Inflammatory macrophage (primary cell): ENCODE data around the gene CBX4.

ENCODE experiments used
- DNase-seq, 2 donors: peaks; one replicate each; pipeline ENCODE4 v3.0.0-alpha.2; 2020 to 2022

The CBX4 gene

DNA sequence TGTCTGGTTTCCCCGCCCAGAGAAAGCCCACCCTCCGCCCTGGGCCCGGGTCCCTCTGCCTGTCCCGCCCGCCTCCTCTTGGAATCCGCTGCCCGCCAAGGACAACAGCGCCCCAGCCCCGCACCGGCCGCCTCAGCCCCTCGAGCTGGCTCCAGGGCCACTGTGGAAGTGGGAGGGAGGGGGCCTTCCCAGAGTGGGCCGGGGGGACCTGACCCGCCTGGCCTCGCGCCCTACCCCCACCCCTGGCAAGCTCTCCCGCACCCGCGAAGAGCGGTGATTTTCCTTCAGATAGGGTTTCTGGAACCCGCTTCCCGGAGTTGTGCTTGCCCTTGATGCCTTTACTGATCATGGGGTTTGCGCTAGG, 40.1 kb downstream of the CBX4 start:
- no peak for DNase-seq

DNA sequence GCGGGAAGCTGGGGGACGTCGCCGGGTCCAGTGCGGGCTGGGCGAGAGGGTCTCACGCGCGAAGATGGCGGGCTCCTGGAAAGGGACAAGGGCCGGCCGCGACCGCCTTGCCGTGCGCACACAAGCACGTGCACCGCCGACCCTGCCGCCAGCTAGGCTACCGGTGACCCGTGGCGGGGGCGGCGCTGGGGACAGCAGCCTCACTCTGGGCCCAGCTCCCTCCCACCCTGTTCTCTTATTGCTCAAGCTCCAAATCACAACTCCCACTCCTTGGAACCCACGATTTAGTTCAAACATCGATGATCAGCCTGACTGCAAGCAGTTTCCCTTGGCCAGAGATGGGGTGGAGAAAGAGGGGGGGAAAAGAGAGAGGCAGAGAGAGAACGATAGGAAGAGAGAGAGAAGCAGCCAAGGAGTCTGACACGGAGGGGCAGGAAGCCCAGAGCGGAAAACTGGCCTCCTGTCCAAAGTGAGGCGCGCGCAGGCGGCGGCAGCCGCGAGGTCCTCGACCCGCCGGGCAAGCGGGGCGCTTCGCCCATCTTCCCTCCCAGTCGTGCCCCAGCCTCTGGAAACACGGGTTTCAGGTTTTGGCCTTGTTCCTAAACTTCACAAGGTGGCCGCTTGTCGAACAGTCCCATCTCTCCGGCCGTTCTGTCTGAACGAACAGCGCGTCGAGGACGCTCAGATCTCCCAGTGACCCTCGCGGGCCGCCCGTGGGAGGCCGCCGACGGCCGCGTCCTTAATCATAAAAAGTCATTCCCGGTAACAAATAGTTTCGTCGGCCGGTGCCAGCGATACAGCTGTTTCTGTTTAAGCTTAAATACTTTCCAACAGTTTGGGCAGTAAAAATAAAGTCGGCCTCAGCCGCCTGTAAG, 40.7 kb downstream of the CBX4 start:
- no peak for DNase-seq

DNA sequence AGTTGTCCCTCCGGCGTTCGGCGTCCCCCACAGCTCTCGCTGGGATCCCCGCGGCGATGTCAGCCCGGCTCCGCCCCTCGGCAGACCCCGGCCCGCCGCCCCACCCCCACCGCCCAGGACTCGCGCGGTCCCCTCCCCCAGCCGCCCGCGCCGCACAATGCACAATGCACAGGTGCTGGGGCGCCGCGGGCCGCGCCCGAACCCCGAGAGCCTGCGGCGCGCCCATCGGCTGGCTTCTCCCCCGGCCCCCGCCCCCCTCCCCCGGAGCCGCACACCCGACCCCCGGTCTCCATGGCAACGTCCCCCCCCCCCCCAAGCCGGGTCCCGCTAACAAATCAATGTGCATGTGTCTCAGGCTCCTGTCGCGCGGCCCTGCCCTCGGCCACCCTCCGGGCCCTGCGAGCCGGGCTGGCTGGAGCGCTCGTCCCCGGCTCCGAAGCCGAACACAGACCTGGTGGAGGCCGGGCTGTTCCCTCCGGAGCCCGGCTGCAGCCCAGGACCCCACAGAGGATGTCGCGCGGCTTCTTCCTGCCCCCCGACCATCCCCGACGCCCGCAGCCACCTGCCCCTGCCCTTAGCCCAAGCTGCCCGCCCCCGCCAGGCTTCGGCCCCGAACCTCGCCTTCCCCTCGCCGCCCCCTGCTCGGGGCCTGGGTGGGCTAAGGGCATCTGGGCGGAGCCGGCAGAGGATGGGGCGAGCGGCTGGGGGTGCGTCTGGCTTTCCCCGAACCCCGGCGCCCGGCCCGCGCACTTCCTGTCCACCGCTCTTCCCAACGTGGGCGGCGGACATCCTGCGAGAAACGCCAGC, 41.5 kb downstream of the CBX4 start:
- no peak for DNase-seq

DNA sequence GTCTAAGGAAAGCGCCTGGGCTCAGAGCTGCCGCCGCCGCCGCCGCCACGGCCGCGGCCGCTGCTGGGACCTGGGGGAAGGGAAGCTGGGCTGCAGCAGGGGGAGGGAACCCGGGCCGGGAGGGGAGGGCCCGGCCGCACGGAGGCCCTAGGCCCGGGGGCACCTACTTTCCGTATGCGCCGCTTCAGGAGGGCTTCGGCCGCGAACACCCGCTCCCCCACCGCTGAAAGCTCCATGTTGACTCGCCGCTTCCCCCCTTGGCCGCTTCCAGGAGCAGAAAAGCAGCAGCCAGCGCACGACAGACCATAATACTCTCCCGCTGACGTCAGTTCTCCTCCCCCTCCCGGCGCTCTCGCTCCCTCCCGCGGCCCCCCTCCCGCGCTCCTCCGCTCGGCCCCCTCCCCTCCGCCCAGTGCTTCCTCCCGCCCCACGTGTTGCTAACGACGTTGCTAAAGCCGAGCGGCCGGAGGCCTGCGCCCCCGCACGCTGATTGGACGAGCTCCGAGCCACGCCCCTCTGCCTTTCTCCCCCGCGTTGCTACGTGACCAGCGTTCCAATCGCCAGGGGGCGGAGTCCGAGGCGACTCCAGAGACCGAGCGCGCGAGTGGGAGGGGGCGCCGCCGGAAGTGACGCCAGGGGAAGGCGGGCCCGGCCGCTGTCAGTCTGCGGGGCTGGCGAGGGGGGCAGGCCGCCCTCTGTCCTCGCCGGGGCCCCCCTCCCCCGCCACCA, 42.3 kb downstream of the CBX4 start, which contains the start of gene CBX8:
Gene CBX8 (minus strand): TSS at position 315 of the 729 bp plus-strand sequence. CDS start 79 bp downstream, at position 236.
- DNase-seq = peak; percentile 100

DNA sequence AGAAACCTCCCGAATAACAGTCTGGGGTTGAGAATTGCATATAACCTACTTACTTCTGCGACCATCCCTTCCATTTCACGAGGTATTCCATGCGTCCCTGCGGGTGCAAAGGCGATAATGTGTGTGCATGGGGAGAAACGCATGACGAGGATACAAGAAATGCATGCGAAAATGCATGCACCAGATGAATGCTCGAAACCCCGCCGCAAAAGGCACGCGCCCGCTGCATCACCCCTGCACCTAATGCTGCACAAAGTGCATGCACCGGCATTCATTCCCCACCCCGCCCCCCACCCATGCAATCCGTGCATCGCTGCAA, 42.8 kb downstream of the CBX4 start:
- DNase-seq = no peak

DNA sequence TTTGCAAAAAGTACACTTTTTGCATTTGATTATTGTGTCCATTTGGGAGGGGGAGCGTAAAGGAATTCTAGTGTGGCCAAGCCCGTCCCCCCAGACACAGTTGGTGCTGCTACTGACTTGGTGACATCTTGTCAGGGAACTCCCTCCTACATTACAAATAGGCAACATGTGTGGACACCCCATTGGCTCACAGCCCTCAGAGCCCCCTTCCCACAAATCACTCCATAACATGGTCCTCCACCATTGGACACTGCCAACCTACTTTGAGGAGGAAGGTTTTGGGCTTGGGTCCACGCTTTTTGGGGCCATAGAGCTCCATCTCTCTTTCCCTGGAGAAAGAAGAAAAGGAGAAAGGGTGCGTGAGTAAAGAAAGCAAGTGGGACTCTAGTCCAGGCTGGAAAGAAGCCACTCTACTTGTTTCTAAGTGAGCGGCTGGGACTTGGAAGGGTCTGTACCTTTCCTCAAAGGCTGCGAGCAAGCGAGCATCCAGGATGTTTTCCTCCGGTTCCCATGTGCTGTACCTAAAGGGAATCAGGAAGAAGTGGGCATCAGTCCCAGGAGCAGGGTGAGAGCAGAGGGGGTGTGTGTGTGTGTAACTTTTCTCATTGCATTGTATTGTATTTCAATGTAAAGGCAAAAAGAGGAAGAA, 43.3 kb downstream of the CBX4 start:
- peak; percentile 41 to 52 for DNase-seq

DNA sequence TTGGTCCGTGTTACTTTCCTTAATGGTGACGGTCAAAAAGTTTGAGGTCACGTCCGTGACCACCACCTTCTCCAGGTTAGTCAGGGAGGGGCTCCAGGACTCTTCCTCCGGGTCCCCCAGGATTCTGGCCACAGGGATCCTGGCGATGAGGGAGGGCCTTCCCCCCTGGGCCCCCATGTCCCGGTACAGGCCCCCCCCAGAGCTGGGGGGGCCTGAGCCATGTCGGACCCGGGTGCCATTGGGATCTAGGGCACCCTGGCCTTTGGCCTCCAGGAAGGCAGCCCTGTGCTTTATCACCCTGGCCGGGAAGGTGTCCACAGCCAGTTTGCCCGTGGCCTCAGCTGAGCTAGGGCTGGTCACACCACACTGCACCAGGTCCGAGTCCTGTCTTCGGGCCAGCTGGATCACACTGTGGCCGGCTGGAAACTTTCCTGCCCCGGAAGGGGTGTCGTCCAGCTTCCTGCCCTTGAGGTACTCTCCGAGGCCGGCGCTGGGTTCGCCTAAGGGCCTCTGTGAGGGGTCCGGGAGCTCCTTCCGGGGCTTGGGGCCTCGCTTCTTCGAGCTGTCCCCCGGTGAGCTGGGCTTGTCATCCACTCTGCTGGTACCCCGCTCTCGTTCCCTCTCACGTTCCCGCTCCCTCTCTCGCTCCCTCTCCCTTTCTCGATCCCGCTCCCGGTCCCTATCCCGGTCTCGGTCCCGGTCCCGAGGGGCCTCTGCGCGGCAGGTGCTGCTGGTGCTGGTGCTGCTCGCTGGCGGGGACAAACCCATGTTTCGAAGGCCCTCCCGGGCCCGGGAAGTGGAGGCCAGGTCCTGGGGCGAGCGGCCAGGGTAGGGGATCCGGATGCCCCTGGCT, 44.4 kb downstream of the CBX4 start:
- DNase-seq = no peak

DNA sequence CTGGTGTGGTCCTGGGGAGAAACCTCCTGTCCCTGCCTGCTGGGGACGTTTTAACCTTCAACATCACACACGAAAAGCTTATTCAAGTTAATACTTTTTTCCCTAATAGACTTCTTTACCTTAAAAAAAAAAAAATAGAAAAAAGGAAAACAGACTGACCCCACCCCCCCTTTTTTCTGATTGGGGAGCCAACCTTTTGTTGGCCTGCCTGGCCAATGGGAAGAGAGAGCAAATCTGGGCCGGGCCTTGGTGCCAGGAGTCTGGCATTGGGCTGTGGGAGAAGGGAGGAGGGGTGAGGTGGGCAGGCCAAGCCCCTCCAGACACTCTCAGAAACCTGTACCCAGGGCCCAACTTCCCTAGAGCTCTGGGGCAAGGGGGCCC, 45.3 kb downstream of the CBX4 start:
- no peak for DNase-seq

DNA sequence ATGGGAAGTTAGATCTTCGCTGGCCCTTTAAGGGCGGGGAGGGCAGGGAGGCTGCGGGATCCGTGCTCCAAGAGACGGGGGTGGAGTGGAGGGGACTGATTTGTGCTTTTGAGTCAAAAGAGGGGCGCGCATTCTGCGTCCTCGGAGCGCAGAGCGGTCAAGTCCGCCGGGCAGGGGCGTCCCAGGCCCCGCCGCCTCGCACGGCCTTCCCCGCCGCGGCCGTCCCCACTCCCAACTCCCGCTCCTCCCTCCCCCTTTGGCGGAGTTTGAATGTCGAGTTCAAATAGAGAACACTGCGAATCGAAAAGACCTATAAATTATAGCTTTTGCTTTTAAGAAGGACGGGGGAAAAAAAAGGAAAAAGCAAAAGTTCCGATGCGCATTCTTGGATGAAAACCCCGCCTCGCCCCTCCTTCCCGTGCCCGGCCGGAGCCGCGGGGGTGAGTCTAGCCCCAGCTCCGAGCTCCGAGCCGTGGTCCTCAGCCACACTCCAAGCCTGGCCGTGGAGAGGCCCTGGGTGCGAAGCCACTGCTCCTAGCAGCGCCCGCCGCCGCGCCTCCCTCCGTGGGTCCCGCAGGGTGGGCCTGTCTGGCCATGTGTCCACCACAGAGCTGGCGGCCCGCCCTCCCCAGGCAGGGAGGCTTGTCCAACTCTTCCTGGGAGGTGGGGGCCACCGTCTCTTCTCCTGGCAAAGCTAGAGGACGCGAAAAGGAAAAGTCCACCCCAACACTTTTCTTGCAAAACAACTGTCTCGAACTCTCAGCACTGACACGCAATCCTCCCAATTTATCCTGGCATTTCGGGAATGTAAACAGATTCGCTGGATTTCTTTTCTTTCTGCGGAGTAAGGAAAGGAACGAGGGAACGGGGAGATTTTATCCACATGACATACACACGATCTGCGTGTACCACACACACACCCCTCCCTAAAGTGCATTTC, 46.0 kb downstream of the CBX4 start:
- no peak for DNase-seq

DNA sequence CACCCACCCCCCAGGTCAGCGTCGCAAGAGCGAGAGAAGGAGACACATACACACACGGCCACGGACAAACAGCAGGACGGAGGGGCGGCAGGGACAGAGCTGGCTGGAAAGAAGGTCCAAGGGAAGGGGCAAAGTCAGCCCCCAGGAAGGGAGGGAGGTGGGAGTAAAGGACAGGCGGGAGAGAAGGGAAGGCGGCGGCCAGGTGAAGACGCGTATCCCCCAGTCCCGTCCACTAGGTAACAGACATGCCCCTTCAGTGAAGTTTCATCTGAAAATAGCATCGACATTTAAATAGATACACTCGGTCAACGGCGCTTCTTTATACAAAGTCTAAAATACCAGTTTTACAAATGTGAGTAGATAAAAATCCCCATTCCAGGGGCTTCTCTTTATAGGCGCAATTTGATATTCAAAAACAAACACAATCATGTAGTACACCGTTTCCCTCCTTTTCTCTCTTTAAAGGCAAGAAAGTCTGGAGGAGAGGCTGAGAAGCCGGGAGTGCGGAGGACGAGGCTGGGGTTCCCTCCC, 46.8 kb downstream of the CBX4 start:
- DNase-seq = no peak

DNA sequence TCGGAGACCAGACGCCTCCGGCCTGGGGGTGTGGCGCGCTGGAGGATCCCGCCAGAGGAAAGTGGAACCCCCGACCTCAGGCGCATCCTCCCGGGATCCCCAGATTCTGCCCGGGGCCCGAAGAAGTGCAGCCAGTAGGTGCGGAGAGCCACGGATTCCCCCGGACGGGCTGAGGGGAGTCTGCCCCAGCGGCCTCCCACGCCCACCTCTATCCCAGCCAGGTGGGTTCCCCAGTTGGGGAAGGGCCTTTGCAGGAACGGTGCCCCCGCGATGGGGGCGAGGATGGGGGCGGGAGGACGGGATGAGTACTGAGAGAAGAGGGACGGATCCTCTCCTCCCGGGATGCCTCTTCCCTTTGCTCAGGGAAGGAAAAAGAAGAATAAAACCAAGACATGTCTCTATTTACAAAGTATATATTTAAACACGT, 47.5 kb downstream of the CBX4 start:
- DNase-seq = no peak

DNA sequence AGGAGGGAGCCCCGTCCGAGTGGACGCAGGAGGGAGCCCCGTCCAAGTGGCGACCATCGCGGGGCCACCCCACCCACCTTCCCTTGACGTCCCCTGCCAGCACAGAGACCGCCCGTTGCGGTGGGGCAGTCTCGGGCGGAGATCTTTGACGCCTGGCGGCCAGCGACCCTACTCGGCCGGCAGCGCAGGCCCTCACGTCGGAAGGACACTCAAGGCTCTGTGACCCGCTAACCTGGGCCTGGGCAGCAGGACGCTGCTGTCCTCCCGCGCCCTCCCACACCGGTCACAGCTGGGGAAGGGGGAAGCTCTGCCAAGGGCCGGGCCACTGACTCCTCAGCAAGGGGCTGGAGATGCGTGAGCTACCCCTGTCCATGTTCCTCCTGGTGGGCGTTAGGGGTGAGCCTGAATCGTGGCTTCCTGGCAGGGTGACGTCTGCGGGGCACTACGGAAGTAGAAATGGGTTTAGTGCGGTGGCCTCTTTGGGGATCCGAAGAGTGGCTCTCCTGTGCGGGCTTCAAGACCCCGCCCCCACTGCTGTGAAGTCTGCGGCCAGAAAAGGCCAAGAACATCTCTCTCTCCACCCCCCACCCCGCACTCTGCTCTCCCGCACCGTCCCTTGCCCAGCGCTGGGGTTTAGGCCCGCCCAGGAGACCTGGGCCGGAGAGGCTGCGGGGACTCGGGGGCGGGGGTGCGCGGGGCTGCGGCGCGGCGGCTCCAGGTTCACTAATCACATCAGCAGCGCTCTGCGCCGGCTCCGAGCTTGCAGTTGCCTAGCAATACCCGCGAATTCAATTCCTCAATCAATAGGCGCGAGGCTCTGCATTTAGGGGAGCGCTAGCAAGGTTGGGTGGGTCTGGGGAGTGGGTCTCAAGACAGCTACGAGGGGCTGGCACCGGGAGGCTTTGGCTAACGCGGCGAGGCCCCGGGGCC, 48.2 kb downstream of the CBX4 start:
- DNase-seq = no peak

DNA sequence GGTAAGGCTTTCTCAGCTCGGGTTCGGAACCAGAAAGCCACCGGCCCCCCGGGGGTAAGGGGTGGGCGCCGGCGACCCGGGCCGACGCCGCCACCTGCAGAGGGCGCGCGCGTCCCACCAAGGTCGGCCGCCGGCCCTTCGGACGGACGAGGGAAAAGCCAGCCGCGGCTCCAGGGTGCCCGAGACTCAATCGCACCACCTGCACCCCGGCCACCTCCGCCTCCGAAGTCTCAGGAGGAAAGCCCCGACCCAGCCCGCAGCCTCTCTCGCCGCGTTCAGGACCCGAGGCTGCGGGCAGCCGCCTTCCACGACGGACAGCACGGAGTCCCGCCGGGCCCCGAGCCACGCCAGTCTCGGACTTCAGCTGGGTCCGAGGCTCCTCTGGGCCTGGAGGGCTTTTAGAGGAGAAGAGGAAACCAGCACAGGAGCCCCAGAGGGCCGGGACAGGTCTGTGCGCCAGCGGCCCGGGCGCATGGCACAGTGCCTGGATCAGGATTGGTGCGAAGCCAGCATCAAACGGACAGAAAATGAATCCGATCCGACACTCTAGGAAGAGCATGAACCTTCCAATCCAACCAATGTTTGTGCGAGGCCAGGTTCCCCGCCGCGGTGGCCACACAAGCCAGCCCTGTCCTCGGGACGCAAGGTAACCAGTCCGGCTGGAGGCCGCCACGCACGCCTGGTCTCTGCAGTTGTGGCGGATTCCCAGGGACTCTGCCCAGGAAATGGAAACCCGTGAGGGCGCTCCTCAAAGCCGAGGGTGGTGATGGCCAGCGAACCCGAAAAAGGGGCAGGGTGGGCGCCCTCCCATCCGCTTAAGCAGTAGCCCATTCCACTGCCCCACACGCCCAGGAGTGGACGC, 49.1 kb downstream of the CBX4 start:
- peak in 1 of 2 donors; percentile 35 for DNase-seq

DNA sequence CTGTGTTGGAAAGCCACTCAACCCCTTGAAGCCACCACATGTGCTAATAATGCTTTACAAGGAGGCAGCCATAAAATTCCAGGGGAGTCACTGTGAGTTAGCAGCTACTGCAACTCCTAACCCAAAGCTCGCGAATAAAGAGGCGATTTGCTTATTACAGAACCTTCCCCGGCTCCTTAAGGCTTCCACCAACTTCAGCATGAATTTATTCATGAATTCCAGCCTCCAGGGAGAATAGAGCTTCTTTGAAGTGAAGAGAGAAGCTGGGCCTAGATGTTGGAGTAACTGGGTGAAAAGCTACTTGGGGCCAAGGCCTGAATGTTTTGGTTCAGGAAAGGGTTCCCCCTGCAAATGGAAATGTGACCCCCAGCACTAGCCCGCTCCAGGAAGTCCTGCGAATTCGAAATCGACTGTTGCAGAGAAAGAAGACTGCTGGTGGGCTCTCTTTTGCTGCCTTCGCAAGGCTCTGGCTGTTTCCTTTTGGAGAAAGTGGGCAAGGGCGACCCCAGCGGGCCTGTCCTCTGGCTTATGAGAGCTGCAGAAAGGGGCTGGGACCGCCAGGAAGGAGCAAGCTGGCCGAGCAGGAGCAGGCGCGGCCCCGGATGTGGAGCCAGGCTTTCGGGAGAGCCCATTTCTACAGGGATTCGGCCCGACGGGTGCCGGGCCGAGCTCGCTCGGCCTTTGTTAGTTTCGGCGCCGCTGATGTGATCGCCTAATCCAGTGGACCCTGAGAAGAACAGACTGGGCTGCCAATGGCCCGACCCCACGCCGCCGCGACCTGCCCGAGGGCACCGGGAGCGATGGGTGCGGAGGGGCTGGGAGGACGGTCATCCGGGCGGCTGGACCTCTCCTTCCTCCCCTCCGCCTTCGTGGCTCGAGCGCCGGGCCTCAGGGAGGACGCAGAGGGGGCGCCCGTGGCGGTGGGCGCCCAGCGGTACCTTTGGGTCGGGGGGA, 50.0 kb downstream of the CBX4 start:
- DNase-seq = no peak

DNA sequence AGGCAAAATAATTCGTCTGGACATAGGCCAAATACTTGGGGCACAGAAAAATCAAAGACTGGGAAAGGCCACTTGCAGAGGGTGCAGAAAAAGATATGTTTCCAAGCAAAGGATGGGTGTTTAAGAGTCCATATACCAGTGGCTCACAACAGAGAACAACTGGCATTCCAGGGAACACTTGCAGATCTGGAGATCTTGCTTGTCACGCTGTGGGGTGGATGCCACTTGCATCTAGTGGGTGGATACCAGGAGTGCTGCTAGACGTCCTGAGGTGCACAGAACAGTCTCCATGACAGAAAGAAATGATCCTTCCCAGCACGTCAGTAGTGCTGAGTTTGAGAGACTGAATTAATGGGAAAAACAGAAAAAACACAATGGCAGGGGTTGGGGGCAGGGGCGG, 50.8 kb downstream of the CBX4 start:
- no peak for DNase-seq

DNA sequence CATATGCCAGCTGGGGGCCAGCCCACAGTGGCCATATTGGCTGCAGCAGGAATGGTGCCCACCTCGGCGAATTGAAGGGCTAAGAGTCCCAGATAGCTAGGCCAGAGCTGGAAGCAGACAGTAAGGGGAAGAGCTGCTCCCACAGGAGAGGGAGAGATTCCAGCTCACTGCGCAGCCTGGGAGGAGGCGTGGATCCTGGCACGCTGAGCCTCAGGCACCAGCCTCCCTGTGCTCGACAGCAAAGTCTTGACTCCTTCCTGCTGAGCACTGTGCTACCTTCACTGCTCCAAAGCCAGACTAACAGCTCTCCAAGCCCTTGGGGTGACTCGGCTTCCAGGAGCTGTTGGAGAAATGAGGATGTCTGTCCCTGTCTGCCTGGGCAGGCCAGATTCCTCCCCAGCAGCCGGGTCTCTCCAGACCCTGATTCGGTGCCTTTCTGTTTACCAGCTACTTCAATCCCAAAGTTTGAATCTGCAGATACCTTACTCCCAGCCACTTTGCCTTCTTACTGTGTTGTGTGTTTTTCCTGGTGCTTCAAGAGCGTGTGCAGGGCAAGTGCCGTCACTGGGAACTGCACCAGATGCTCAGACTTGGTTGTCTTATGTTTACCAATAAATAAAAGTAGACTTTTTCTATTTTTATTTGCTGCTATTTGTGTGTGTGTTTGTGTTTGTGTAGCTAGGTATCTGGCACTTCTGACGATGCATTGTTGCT, 52.2 kb downstream of the CBX4 start:
- DNase-seq = no peak
